Limb (tissue), 2 donors: ENCODE measurements around the gene SHF.
"Not testable (repeated sequence)": the region's sequence is repeated elsewhere in the genome, so short reads cannot be mapped to it uniquely, and the experiment has no call there.

Experiments used
- DNase-seq, 2 donors: peaks; one replicate each; pipeline ENCODE4 v3.0.0-alpha.2; 2016; ENCODE audit errors: extremely low spot score in 2 of 2

SHF gene

DNA sequence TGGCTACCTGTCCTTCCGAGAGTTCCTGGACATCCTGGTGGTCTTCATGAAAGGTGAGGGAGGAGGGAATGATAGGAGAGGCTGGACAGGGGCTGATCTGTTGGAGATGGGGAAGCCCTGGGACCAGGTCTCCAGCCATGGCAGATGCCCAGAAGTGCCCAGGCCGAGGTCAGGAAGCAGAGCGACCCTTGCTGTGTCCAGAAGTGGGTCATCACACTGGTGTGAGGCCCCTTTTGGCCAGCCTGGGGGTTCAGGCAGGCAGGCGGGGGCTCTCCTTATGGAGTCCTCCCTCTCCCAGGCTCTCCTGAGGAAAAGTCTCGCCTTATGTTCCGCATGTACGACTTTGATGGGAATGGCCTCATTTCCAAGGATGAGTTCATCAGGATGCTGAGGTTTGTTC lies 40.2 kb downstream of the SHF start:
- DNase-seq, result no peak

DNA sequence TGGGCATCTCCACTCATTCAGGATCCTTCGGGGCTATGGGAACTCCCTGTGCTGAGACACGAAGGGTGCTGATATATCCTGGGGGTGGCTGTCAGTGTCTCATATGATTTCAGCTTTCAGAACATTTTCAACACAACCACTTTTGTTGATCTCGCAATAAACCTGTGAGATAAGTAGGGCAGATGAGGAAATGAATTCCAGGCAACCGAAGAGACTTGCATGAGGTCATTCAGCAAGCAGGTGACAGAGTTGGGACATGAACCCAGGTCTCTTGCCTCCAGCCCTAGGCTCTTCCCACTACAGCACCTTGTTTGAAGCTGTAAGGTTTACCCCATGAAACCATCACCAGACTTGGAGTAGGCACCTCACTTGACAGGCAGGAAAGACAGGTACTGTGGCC lies 41.4 kb downstream of the SHF start:
- no peak for DNase-seq

DNA sequence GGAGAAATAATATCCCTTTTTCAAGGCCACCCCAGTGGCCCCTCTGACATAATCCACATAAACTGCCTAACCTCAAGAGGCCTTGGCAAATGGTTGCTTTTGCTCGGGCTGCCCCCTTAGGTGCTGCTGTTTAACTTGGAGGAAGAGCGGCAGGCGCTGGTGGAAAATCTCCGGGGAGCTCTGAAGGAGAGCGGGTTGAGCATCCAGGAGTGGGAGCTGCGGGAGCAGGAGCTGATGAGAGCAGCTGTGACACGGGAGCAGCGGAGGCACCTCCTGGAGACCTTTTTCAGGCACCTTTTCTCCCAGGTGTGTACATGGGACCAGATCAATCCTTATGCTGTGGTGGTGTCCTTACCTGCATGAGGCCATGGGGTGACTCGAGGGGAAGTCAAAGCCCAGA lies 43.0 kb downstream of the SHF start:
- DNase-seq, result no peak

DNA sequence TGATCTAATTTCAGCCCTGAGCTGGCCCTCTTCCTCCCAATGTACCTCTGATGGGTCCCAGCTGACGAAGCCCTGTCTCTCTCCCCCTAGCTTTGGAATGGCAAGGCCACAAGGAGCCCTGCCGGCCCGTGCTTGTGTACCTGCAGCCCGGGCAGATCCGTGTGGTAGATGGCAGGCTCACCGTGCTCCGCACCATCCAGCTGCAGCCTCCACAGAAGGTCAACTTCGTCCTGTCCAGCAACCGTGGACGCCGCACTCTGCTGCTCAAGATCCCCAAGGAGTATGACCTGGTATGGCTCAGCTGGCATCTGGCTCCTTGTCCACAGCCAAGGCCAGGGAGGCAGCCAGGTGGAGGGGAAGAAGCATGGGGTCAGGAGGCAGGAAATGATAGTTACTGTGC lies 43.8 kb downstream of the SHF start:
- no peak for DNase-seq

DNA sequence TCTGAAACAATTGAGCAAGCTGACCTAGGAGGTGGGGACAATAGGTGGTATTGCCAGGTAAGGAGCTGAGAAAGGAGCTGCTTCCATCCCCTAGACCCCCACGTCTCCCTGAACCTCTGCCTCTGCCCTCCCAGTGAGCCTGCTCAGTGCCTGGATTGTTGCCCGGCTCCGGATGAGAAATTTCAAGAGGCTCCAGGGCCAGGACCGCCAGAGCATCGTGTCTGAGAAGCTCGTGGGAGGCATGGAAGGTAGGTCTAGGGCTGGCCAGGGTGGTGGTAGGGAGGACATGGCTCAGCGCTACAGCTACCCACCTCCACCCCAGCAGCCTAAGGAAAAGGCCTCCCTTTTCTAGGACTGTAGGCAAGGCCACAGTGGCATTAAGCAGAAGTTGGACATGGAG lies 44.7 kb downstream of the SHF start:
- DNase-seq, result no peak

DNA sequence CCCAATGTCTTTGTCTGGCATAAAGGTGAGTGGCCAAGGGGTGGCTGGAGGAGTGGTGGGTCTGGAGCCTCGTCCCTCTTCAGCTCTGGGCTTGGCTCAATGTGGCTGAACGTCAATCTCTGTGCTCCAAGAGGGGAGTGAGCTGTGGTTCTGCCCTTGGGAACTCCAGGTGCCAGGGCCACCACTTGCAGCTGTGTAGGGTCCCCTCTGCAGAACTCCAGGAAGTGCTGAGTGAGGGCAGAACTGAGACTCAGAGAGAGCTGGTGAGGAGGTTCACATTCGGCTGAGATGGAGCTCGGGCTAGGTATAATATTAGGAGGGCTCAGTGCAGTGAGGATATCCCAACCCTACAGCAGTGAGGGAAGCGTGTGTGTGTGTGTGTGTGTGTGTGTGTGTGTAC lies 46.4 kb downstream of the SHF start:
- no peak for DNase-seq

DNA sequence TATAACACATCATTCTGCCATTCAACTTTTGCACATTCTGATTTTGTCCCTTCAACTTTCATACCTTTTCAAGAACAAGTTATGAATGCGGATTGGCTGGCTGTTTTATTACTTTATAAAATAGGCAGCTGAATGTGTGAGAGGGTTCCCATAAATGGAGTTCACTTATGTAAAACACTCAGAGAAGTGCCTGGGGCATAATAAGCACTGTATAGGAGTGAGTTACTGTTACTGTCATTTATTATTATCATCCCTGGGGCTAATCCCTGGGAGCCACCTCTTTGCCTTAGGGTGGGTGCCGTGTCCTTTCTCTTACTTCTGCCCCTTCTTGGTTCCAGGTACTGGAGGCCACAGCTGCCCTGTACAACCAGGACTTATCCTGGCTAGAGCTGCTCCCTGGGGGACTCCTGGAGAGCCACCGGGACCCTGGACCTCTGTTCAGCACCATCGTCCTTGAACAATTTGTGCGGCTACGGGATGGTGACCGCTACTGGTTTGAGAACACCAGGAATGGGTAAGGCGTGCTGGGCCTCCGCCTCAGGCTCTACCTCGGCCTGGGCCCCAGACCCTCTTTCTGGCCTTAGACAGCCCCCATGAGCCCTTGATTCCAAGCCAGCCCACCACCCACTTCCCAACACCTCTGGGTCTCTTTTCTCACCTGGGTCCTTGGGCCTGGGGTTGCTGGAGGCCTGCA lies 47.1 kb downstream of the SHF start:
- no peak for DNase-seq

DNA sequence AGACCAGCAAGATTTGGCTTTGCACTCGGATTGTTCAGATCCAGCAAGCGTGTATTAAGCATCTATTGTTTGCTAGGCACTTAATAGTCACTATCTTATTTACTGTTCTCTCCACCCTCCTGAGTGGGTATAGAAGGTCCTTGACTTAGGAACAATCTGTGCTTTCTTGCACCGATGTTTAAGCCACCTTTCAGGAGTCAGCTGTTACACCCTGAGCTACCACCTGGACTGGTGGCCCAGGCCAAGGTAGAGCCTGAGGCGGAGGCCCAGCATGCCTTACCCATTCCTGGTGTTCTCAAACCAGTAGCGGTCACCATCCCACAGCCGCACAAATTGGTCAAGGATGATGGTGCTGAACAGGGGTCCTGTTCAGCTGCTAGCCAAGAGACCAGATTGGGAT lies 48.0 kb downstream of the SHF start:
- no peak for DNase-seq

DNA sequence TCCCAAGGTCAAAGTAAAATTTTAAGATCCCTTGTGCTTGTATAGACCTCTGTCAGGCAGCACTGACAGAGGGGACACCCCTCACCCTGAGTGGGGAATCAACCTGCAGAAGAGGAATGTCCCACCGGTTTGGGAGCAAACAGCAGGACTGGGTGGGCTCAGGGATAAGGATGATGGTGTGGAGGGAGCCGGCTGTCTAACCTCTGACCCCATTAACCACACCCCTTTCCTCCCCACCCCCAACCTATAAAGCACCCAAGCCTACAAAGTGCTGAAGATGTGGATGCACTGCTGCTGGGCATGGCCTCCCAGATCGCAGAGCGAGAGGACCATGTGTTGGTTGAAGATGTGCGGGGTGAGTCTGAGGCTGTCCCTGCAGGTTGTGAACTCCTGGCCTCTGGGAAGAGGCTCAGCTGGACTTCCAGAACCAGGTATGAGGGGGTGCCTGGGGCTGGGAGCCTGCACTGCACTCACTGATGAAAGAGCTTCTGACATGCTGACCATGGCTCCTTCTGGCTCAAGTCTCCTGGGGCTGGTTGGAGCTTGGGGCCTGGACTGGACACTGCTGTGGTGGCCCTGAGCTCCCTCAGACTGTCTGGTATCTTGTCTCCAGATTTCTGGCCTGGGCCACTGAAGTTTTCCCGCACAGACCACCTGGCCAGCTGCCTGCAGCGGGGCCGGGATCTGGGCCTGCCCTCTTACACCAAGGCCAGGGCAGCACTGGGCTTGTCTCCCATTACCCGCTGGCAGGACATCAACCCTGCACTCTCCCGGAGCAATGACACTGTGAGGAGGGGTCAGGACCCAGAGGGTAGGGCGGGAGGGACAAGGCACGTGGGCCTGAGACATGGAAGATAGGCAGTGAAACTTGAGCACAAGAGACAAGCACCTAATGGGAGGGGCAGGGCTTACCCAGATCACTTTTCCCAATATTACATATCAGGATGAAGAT lies 48.7 kb downstream of the SHF start:
- DNase-seq, result no peak

DNA sequence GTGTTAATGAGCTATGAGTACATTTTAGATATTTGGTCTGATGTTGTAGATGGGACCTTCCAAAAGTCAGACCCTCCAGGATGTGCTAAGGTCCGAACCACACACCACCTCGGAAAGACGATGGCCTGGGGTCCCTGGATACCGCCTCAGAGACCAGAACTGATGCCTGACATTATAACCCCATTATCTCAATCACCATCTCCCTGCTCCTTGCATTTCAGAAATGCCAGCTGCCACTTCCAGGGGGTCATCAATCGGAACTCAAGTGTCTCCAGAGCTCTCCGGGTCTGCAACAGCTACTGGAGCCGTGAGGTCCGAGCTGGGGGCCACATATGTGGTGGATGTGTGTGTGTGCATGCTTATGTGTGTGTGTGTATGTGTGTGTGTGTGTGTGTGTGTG lies 50.1 kb downstream of the SHF start:
- DNase-seq, result no peak

DNA sequence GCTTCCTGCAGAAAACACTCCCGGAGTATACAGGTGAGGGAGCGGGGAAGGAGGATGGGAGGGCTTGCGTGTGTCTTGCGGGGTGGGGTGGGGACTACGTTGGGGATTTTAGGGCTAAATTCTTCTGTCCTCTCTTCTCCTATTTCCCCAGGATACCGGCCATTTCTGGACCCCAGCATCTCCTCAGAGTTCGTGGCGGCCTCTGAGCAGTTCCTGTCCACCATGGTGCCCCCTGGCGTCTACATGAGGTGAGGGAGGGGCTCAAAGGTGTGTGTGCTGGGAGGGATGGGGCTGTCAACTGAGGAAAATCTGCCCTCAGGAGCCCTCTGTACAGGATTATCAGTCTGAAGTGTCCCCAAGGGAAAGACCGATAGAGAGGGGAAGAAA lies 51.4 kb downstream of the SHF start:
- DNase-seq, result no peak

DNA sequence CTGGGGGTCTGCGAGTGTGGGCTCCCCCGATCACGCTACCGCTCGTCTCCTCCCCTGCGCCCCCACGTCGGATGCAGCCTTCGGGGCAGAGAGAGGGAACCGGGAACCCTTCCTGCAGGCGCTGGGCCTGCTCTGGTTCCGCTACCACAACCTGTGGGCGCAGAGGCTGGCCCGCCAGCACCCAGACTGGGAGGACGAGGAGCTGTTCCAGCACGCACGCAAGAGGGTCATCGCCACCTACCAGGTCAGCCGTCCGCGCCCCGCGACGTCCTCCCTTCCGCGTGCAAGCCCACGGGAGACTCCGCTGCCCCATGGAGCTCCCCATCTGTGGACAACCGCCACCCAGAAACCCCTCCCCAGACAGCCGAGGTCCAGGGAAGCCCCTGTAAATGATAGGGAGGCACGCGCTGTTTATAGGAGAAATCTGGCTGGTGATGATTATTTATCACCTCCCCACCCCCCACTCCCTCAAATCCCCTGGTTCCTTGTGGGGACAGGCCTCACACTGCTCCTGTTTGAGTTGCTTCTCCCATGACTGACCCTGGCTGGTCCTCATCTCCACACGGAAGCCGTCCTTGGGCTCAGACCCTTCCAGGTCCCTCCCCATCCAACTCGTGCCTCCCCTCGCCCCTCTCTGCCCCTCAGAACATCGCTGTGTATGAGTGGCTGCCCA lies 51.9 kb downstream of the SHF start:
- not testable (repeated sequence) for DNase-seq

DNA sequence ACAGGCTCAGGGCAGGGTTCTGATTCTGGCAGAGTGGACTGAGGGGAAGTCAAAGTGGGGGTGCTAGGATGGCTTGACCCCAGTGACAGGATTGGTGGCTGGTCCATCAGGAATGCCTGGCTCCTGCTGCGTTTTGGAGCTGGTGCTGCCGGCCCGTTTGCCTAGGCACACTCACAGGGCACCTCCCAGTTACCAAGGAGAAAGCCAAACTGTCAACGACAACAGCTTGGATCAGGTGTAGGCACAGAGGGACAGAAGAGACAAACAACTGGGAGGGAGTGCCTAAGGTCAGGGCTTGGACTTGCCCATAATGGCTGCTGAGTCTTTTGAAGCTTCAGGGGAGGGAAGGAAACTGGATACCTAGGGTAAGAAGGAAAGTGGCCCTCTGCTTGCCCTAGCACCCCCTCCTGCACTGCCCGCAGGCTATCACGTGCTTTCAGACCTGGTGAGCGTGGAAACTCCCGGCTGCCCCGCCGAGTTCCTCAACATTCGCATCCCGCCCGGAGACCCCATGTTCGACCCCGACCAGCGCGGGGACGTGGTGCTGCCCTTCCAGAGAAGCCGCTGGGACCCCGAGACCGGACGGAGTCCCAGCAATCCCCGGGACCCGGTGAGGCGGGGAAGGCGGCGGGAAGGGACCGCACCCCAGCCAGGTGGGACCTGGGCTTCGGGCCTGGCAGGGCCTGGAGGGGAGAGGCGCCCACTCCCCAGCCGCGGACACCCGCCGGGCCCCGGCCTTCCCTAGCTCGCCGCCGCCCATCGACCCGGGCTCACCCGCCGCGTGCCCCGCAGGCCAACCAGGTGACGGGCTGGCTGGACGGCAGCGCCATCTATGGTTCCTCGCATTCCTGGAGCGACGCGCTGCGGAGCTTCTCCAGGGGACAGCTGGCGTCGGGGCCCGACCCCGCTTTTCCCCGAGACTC lies 52.8 kb downstream of the SHF start:
- no peak for DNase-seq

DNA sequence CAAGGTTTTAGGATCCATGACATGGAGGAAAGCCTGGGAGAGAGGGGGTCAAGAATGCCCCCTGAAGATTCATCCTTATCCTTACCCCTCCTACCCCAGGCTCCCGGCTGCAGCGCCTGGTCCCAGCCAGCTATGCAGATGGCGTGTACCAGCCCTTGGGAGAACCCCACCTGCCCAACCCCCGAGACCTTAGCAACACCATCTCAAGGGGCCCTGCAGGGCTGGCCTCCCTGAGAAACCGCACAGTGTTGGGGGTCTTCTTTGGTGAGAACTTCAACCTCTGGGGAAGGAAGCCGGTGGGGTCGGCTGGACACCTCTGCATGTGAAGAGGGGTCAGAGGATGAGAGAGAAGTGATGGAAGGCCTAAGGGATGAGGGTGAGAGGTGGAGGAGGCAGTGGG lies 53.7 kb downstream of the SHF start:
- DNase-seq, result no peak

DNA sequence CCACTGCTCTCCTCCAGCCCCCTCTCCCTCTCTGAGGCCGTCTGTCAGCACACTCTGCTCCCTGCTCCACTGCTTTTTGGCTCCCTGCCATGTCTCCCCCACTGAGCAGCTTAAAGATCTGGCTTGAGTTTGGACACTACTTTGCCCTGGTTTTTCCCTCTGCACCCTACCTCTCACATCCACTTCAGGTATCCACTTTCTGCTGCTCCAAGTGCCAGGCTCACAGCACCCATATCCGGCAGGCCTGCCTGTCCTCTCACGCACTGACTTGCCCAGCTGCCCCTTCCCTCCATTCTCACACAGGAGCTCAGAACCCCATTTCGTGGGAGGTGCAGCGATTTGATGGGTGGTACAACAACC lies 54.2 kb downstream of the SHF start:
- DNase-seq, result no peak

DNA sequence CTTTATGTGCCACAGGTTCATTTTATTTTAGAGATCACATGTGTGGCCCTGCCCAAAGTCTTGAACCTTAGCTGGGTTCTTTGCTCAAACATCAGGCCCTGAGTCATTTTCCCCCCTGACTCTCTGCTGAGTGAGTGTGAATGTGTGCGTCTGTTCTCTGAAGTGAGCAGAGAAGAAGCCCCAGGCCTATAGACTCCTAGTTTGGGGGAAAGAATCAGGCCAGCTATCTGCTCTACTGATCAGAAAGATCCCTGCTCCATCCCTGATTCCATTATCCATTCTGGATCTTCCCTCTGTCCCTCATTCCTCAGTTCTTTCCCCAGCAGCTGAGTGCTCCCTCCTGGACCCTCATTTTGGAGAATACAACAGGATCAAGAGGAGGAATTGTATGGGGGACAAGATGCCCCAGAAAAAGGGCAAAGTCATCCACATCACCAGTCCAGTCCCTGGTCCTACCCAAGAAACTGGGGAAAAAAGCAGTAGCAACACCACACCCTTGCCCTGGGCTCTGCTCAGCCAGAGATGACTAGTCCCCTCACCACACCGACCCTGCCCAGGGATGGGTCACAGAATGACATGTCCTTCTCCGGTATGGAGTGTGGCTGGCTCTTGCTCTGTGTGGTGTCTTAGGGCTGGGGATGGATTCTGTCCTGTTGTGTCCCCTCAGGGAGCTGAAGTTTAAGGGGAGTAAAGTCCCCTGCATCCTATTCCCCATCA lies 54.8 kb downstream of the SHF start:
- no peak for DNase-seq

DNA sequence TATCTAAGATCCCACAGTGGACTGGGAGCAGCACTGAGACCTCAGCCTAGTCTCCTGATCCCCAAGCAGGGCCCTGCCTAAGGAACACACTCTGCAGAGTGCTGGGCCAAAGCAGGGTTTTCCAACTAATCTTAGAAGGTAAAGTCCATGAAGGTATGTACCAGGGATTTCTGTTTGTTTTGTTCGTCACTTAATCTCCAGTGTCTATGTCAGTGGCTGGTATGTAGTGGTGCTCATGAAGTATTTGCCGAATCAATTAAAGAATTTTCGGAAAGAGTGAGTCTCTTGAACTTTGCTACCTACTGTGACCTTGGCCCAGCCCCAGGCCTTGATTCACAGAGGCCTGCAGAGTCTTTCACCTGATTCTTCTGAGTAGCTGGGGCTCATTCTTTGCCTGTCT lies 56.3 kb downstream of the SHF start:
- no peak for DNase-seq

DNA sequence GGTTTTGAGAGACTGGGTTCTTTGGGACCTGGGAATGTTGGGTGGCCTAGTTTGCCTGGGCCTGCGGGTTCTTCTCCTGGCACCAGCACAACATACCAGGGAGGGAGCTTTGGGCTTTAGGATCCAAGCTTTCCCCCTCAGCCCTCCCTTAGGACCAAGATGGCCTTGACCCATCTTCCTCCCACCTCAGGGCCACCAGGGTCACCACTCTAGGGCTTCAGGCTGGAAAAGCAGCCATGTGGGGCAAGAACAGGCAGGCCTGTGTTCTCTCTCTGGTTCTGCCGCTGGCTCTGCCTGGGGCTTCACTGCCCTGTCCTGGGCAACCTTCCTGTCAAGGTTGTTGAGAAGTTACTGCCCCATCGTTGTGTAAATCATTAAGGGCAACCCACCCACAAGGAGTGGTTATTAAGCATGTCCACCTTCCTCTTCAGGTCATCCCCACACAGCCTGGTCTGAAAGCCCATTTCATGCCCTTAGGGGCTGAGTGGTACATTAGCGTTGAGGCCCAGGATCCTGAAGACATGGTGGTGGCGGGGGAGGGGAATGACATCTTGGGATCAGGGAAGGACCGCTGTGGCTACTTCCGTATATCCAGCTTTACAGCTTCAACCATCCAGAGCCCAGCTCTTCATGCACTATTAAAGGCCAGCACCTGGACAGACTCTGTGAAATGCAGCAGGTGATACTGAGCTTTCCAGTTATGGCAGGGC lies 57.3 kb downstream of the SHF start:
- no peak for DNase-seq

DNA sequence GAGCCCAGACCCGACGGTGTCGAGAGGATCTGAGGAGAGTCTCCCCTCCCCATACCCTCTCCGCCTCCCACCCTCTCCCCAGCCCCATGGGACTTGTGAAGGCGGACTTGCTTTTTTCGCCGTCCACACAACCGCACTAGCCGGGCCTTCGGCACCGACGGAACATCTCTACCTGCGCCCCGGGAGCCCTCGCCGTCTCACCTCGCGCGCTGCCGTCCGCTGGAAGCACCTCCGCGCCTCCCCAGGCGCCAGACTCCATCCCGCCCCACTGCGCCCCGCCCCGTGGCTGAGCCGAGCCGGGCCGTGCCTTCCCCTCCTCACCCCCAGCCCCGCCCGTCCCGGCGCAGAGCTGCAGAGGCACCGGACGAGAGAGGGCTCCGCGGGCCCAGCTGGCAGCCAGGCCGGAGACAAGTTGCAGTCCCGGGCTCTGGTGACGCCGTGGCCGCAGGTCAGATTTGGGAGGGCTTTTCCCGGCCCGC lies 58.1 kb downstream of the SHF start, which contains the start of the genes DUOX1 and DUOXA1:
Gene DUOX1, plus strand, starts transcription at position 344 of the 479 bp plus-strand sequence. CDS start 1,973 bp downstream, outside the sequence.
Gene DUOXA1, minus strand, starts transcription at position 229 of the 479 bp plus-strand sequence. CDS start 6,865 bp downstream, outside the sequence.
- peak in 1 of 2 donors; percentile 63 for DNase-seq
